Smooth muscle cell (in vitro differentiated cells): Measurements from ENCODE around the gene KIFBP. TPM values are rescaled to one million over a fixed set of nuclear protein-coding genes. Genes with fewer than 3 reads are reported as not detected.
A peak's percentile ranks its signal among the peaks of the same experiment; 100 is the strongest.

Experiments used
- DNase-seq: peaks from one replicate; lab custom pipeline; 2025; ENCODE audit not compliant: unreplicated experiment; lab: John Stamatoyannopoulos, UW
- H2AFZ ChIP-seq: fragments of 200-600 bp; sonication (generic); 2 replicates; pipeline ENCODE4 v1.6.0; 2016; ENCODE audit warnings: antibody characterized with exemption, low read depth, mild to moderate bottlenecking
- H3F3A ChIP-seq: fragments of 200-600 bp; sonication (generic); 2 replicates; pipeline ENCODE4 v1.6.0; 2017; ENCODE audit warnings: antibody characterized with exemption, low read depth
- H3K27ac ChIP-seq: fragments of 200-600 bp; sonication (generic); 2 replicates; pipeline ENCODE4 v1.5.1; 2016; ENCODE audit warnings: low read depth, mild to moderate bottlenecking
- H3K27me3 ChIP-seq: fragments of 200-600 bp; sonication (generic); 2 replicates; pipeline ENCODE4 v1.6.1; 2016; ENCODE audit warnings: low read depth, mild to moderate bottlenecking
- H3K36me3 ChIP-seq: fragments of 200-600 bp; sonication (generic); 2 replicates; pipeline ENCODE4 v1.5.1; 2016; ENCODE audit warnings: low read depth
- H3K4me1 ChIP-seq: fragments of 200-600 bp; sonication (generic); 2 replicates; pipeline ENCODE4 v1.5.1; 2016; ENCODE audit warnings: low read depth
- H3K4me2 ChIP-seq: fragments of 200-600 bp; sonication (generic); 2 replicates; pipeline ENCODE4 v1.6.0; 2016; ENCODE audit warnings: mild to moderate bottlenecking
- H3K4me3 ChIP-seq: fragments of 200-600 bp; sonication (generic); 2 replicates; pipeline ENCODE4 v1.5.1; 2016; ENCODE audit warnings: mild to moderate bottlenecking
- H3K79me2 ChIP-seq: fragments of 200-600 bp; sonication (generic); 2 replicates; pipeline ENCODE4 v1.6.0; 2016; ENCODE audit warnings: low read depth, mild to moderate bottlenecking
- H3K9ac ChIP-seq: fragments of 200-600 bp; sonication (generic); 2 replicates; pipeline ENCODE4 v1.6.0; 2016; ENCODE audit warnings: low read depth
- H3K9me3 ChIP-seq: fragments of 200-600 bp; sonication (generic); replicated peaks from 2 replicates; pipeline ENCODE4 v1.5.1; 2016; ENCODE audit warnings: low read depth
- H4K20me1 ChIP-seq: fragments of 200-600 bp; sonication (generic); 2 replicates; pipeline ENCODE4 v1.6.0; 2016; ENCODE audit warnings: low read depth
- CTCF ChIP-seq: fragments of 200-600 bp; sonication (generic); IDR thresholded peaks from 2 replicates; pipeline ENCODE4 v1.5.1; 2017; ENCODE audit warnings: borderline replicate concordance, mild to moderate bottlenecking, antibody characterized with exemption; ENCODE audit not compliant: insufficient read depth, poor library complexity, severe bottlenecking
- WGBS: methylation state at CpG from one replicate; pipeline ENCODE4 v1.1.7; 2016; ENCODE audit warnings: low lambda C conversion rate; 5-methylcytosine and 5-hydroxymethylcytosine counted together
- polyA plus RNA-seq: library from polyadenylated mRNA; unstranded; fragments of >200 nt; fragmentation: Nextera tagmentation; extraction: Ambion mirVana; gene quantifications from 2 replicates; pipeline ENCODE4 v1.2.1, GENCODE V29; 2016
- total RNA-seq: library from RNA; depleted of rRNA; stranded (reverse); fragments of >200 nt; gene quantifications from 2 replicates; pipeline ENCODE4 v1.2.3, GENCODE V29; 2014

KIFBP gene
- total and polyA plus RNA-seq, 2 experiments from 2014 or later = 37.6 to 55.1 TPM

- Histone ChIP-seq H3K79me2 (peaks cover 55% of the 10 kb centered on the region), H3K36me3 (peaks cover 13% of the 10 kb centered on the region), H2AFZ (no peak overlapping the region), H3K4me2 (peak overlapping the region; percentile 90), H3K27me3 (no peaks in the 10 kb centered on the region), H3K9ac (peak overlapping the region; percentile 76), H3K4me3 (peak overlapping the region; percentile 71), H3F3A (no peaks in the 10 kb centered on the region), H3K9me3 (no peaks in the 10 kb centered on the region), H3K4me1 (peaks cover 10% of the 10 kb centered on the region), H3K27ac (peak overlapping the region; percentile 89), H4K20me1 (peaks cover 46% of the 10 kb centered on the region)
- DNase-seq = no peak
- 33% methylated on average over 7 of the region's 7 CpGs for WGBS
- no peak for TF ChIP-seq CTCF
These were observed 31.4 kb upstream of the KIFBP start for GRCh38 chr10:68957284-68957615.

- Histone ChIP-seq H3K9ac (peak overlapping the region; percentile 76), H3K36me3 (peaks cover 17% of the 10 kb centered on the region), H3K9me3 (no peaks in the 10 kb centered on the region), H3K4me1 (peaks cover 10% of the 10 kb centered on the region), H3K4me2 (peak overlapping the region; percentile 90), H3K4me3 (peak overlapping the region; percentile 71), H3K79me2 (peaks cover 59% of the 10 kb centered on the region), H2AFZ (no peak overlapping the region), H4K20me1 (peaks cover 50% of the 10 kb centered on the region), H3F3A (no peaks in the 10 kb centered on the region), H3K27me3 (no peaks in the 10 kb centered on the region), H3K27ac (peak overlapping the region; percentile 89)
- DNase-seq = no peak
- 60% methylated on average over 3 of the region's 3 CpGs for WGBS
- TF ChIP-seq CTCF = no peak
These were observed 30.9 kb upstream of the KIFBP start for GRCh38 chr10:68957654-68958053.

- peaks cover 10% of the 10 kb centered on the region for H3K4me1 ChIP-seq
- TF ChIP-seq CTCF = no peak
- H3K36me3 ChIP-seq = peaks cover 26% of the 10 kb centered on the region
- H3K4me2 ChIP-seq = no peak overlapping the region
- no peaks in the 10 kb centered on the region for H3F3A ChIP-seq
- no peak for DNase-seq
- no peak overlapping the region for H3K4me3 ChIP-seq
- H2AFZ ChIP-seq = no peak overlapping the region
- no peak overlapping the region for H3K9ac ChIP-seq
- H3K27ac ChIP-seq = peak overlapping the region; percentile 1
- peaks cover 57% of the 10 kb centered on the region for H4K20me1 ChIP-seq
- H3K27me3 ChIP-seq = no peaks in the 10 kb centered on the region
- peaks cover 77% of the 10 kb centered on the region for H3K79me2 ChIP-seq
- WGBS = 99% methylated on average over 4 of the region's 4 CpGs
- H3K9me3 ChIP-seq = no peaks in the 10 kb centered on the region
These were observed 28.7 kb upstream of the KIFBP start for GRCh38 chr10:68959695-68960527.

- H3K4me2 ChIP-seq = no peak overlapping the region
- no peak overlapping the region for H3K9ac ChIP-seq
- no peaks in the 10 kb centered on the region for H3K9me3 ChIP-seq
- no peak overlapping the region for H3K27ac ChIP-seq
- H3F3A ChIP-seq = no peaks in the 10 kb centered on the region
- H3K4me3 ChIP-seq = no peak overlapping the region
- H4K20me1 ChIP-seq = peaks cover 48% of the 10 kb centered on the region
- no peaks in the 10 kb centered on the region for H3K27me3 ChIP-seq
- peaks cover 76% of the 10 kb centered on the region for H3K79me2 ChIP-seq
- no peak for TF ChIP-seq CTCF
- peaks cover 52% of the 10 kb centered on the region for H3K36me3 ChIP-seq
- WGBS = 96% methylated on average over 4 of the region's 4 CpGs
- H3K4me1 ChIP-seq = no peaks in the 10 kb centered on the region
- no peak overlapping the region for H2AFZ ChIP-seq
- no peak for DNase-seq
These were observed 25.5 kb upstream of the KIFBP start for GRCh38 chr10:68963151-68963550.
